Measurements from ENCODE around the gene CCS. TPM values are rescaled to one million over a fixed set of nuclear protein-coding genes. Genes with fewer than 3 reads are reported as not detected.

Gene CCS
- total RNA-seq, 1 donor, result 35.8 TPM

- Histone ChIP-seq H3K27me3 (ENCODE audit: insufficient read depth, low read length) (peaks cover 10% of the 10 kb centered on the region), H4K20me1 (ENCODE audit: insufficient read depth, low read length) (no peaks in the 10 kb centered on the region), H3K9me3 (ENCODE audit: low read depth, low read length) (no peaks in the 10 kb centered on the region), H3K27ac (ENCODE audit: low read depth, low read length) (no peak overlapping the region), H3K79me2 (ENCODE audit: insufficient read depth, low read length) (no peaks in the 10 kb centered on the region), H3K4me2 (ENCODE audit: insufficient read depth, low read length) (no peak overlapping the region), H3K36me3 (ENCODE audit: insufficient read depth, low read length) (no peaks in the 10 kb centered on the region), H3K4me1 (ENCODE audit: insufficient read depth, low read length) (peaks cover 5% of the 10 kb centered on the region), H3K4me3 (ENCODE audit: insufficient read depth, low read length) (no peak overlapping the region), H2AFZ (ENCODE audit: low read length) (no peak overlapping the region)
- DNase-seq (ENCODE audit: insufficient read length, low spot score, missing footprints), result peak; percentile 51
- TF ChIP-seq, protein P1, sequence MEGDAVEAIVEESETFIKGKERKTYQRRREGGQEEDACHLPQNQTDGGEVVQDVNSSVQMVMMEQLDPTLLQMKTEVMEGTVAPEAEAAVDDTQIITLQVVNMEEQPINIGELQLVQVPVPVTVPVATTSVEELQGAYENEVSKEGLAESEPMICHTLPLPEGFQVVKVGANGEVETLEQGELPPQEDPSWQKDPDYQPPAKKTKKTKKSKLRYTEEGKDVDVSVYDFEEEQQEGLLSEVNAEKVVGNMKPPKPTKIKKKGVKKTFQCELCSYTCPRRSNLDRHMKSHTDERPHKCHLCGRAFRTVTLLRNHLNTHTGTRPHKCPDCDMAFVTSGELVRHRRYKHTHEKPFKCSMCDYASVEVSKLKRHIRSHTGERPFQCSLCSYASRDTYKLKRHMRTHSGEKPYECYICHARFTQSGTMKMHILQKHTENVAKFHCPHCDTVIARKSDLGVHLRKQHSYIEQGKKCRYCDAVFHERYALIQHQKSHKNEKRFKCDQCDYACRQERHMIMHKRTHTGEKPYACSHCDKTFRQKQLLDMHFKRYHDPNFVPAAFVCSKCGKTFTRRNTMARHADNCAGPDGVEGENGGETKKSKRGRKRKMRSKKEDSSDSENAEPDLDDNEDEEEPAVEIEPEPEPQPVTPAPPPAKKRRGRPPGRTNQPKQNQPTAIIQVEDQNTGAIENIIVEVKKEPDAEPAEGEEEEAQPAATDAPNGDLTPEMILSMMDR (IDR thresholded peaks at IDR 0.05; ENCODE audit: extremely low read depth, low read depth, low read length), result no peak
Measured at GRCh38 chr11:66564538-66564937, 28.4 kb upstream of the CCS start.

DNA sequence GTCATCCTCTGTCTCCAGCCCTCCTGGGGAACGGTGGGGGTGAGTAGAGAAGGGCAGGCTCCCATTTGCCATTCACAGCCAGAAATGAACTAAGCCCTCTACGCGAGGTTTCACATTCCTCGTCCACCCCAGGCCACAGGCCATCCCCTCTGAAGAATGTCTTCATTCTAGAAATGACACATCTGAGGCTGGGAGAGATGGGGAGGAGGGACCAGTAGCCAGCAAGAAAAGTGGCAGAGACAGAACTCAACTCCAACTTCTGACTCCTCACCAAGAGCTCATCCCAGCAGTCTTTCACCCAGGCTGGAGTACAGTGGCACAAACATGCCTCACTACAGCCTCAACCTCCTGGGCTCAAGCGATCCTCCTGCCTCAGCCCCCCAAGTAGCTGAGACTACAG, 28.0 kb upstream of the CCS start:
- H3K27ac ChIP-seq (ENCODE audit: low read depth, low read length), result no peak overlapping the region
- DNase-seq (ENCODE audit: insufficient read length, low spot score, missing footprints), result peak; percentile 80

GRCh38 chr11:66566221-66566620, 26.8 kb upstream of the CCS start:
- Histone ChIP-seq H4K20me1 (ENCODE audit: insufficient read depth, low read length) (no peaks in the 10 kb centered on the region), H3K4me1 (ENCODE audit: insufficient read depth, low read length) (peaks cover 5% of the 10 kb centered on the region), H3K27ac (ENCODE audit: low read depth, low read length) (no peak overlapping the region), H3K4me3 (ENCODE audit: insufficient read depth, low read length) (no peak overlapping the region), H3K36me3 (ENCODE audit: insufficient read depth, low read length) (no peaks in the 10 kb centered on the region), H3K9me3 (ENCODE audit: low read depth, low read length) (no peaks in the 10 kb centered on the region), H3K79me2 (ENCODE audit: insufficient read depth, low read length) (no peaks in the 10 kb centered on the region), H3K27me3 (ENCODE audit: insufficient read depth, low read length) (peaks cover 4% of the 10 kb centered on the region), H2AFZ (ENCODE audit: low read length) (no peak overlapping the region), H3K4me2 (ENCODE audit: insufficient read depth, low read length) (no peak overlapping the region)
- TF ChIP-seq, protein P1 (IDR thresholded peaks at IDR 0.05; ENCODE audit: extremely low read depth, low read depth, low read length), result no peak
- peak; percentile 78 for DNase-seq (ENCODE audit: insufficient read length, low spot score, missing footprints)

More for the DNA sequence above, 28.0 kb upstream of the CCS start:
- TF ChIP-seq, protein P1 (IDR thresholded peaks at IDR 0.05; ENCODE audit: extremely low read depth, low read depth, low read length), result no peak
- no peaks in the 10 kb centered on the region for H3K9me3 ChIP-seq (ENCODE audit: low read depth, low read length)
- no peaks in the 10 kb centered on the region for H3K36me3 ChIP-seq (ENCODE audit: insufficient read depth, low read length)
- H3K4me3 ChIP-seq (ENCODE audit: insufficient read depth, low read length), result no peak overlapping the region
- no peak overlapping the region for H3K4me2 ChIP-seq (ENCODE audit: insufficient read depth, low read length)
- H4K20me1 ChIP-seq (ENCODE audit: insufficient read depth, low read length), result no peaks in the 10 kb centered on the region
- H2AFZ ChIP-seq (ENCODE audit: low read length), result no peak overlapping the region
- peaks cover 10% of the 10 kb centered on the region for H3K27me3 ChIP-seq (ENCODE audit: insufficient read depth, low read length)
- peaks cover 5% of the 10 kb centered on the region for H3K4me1 ChIP-seq (ENCODE audit: insufficient read depth, low read length)
- H3K79me2 ChIP-seq (ENCODE audit: insufficient read depth, low read length), result no peaks in the 10 kb centered on the region

DNA sequence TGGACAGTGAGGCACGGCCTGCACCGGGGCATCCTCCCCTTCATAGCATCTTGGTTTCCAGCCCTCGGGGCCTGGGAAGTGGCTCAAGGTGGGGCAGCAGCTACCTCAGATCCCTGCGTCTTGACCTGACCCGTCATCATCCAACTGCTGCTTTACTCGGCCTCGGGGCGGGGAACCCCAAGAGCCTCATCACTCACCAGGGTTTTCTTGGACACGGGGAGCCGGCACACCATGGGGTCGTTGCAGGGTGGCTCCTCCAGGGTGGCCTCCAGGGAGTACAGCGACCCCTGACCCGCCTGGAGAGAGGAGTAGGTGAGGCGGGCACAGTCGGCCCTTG, 25.2 kb upstream of the CCS start:
- peaks cover 5% of the 10 kb centered on the region for H3K4me1 ChIP-seq (ENCODE audit: insufficient read depth, low read length)
- peak; percentile 86 for DNase-seq (ENCODE audit: insufficient read length, low spot score, missing footprints)
- H3K27ac ChIP-seq (ENCODE audit: low read depth, low read length), result no peak overlapping the region
- no peaks in the 10 kb centered on the region for H3K9me3 ChIP-seq (ENCODE audit: low read depth, low read length)
- H3K36me3 ChIP-seq (ENCODE audit: insufficient read depth, low read length), result no peaks in the 10 kb centered on the region
- no peaks in the 10 kb centered on the region for H4K20me1 ChIP-seq (ENCODE audit: insufficient read depth, low read length)
- no peaks in the 10 kb centered on the region for H3K79me2 ChIP-seq (ENCODE audit: insufficient read depth, low read length)
- H2AFZ ChIP-seq (ENCODE audit: low read length), result no peak overlapping the region
- H3K27me3 ChIP-seq (ENCODE audit: insufficient read depth, low read length), result peaks cover 4% of the 10 kb centered on the region
- peak overlapping the region; percentile 85 for H3K4me2 ChIP-seq (ENCODE audit: insufficient read depth, low read length)
- TF ChIP-seq, protein P1 (IDR thresholded peaks at IDR 0.05; ENCODE audit: extremely low read depth, low read depth, low read length), result no peak
- H3K4me3 ChIP-seq (ENCODE audit: insufficient read depth, low read length), result peak overlapping the region; percentile 72

All from osteoblast (primary cell).